HG03097 (cell line): Measurements from ENCODE around the gene CCDC57.
"Not testable (repeated sequence)": the region's sequence is repeated elsewhere in the genome, so short reads cannot be mapped to it uniquely, and the experiment has no call there.

Source experiments
- ATAC-seq: cut with Tn5 transposase; IDR thresholded peaks from one replicate; pipeline ENCODE4 v1.9.1; 2021; ENCODE audit not compliant: unreplicated experiment, low FRiP score

The CCDC57 gene

DNA sequence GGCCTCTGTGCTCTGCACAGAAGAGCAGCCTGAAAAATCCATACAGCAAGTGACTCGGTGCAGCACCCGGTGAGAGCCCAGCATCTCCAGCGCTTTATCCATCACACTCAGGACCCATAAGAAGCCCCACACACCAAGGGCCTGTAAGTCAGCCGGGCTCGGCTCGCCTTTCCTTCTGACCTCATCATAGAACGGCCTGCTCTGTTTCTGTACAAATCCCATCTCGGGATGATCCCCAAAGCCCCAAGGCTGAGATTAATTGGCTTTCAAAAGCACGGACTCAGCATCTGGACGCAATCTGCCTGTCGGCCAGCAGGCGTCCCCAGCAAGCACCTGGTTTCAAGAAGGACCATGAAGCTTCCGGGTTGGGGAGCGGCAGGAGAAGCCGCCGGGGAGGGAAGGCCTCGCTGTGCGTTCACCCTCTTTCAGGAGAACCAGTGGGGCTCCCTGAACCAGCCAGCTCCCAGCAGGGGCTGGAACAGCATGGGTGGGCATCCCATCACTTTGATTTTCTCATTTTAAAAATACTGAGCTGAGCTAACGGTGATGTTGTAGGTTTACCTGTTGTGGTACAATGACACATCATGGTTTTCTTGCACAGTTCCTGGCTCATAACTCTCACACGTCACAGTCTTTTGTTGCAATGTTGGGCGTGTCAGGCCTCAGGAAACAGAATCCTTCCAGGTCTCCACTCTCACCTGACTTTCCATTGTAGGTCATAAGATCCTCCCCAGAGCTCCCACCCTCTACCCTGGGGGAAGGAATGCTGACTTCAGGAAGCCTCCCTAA, 6.7 kb downstream of the CCDC57 start:
- no peak for ATAC-seq

GRCh38 chr17:82204831-82205719, 7.6 kb downstream of the CCDC57 start:
- no peak for ATAC-seq

GRCh38 chr17:82203920-82204319, 8.7 kb downstream of the CCDC57 start:
- no peak for ATAC-seq

- no peak for ATAC-seq
Measured at GRCh38 chr17:82202981-82203380, 9.7 kb downstream of the CCDC57 start.

DNA sequence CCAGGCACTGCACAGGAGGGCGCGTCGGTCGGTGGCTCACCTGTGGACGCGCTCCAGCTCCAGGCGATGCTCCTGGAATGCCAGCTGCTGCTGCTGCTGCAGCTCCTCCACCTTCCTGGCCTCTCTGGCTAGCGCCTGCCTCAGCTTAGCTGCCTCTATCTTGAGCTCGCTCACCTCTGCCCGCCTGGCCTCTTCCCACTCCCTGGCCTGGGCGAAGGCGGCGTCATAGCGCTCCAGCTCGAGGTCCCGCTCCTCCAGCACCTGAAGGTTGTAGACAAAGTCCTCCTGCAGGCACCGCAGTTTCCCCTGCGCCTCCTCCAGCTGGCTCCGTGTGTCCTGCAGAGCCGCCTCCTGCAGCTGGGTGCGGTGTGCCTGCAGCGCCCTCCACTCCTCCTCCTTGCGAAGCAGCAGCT, 11.1 kb downstream of the CCDC57 start:
- ATAC-seq, result no peak

- ATAC-seq, result no peak
Measured at GRCh38 chr17:82200743-82201497, 11.7 kb downstream of the CCDC57 start.

- no peak for ATAC-seq
Measured at GRCh38 chr17:82200135-82200534, 12.5 kb downstream of the CCDC57 start.

- no peak for ATAC-seq
Measured at GRCh38 chr17:82199496-82199895, 13.1 kb downstream of the CCDC57 start.

- no peak for ATAC-seq
Measured at GRCh38 chr17:82198092-82198491, 14.6 kb downstream of the CCDC57 start.

DNA sequence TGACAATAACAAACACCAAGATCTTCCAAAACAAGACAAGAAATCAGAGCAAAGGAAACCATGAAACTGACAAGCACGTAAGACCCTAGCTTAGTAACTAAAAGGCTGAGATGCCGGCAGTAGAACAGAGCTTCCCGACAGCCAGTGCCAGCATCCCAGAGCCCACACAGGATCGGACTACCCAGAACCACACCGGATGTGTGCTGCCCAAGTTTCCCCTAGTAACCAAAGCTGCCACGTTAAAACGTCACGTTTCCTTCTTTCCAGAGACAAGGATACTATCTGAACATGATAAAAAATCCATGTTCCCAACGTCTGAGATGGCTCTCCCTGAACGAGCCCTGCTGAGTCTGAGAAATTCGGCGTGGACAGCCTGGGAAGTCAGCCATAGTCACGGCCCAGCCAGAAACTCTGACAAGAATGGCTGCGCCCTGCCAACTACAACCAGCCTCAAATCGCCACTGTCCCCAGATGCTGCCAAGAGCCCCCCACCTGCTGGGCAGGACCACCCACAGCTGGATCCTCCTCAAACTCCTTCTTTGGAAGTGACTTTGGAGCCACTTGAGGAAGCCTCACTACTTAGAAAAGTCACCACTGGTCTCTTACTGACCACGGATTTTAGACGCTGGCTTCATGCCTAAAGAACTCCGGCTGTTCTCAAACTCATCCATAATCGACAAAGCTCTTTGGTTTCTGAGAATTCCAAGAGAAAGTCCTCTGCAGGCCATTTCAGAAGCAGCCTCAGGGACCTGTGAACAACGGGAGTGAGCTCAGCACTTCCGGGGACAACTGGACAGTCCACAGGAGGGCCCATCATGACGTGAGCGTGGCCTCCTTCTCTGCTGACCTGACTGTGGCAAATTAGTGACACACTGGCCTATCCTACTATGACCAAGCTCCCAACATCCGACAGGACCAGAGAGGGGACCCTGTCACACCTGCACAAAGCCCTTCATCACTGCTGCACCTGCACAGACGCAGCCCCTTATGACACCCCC, 16.7 kb downstream of the CCDC57 start:
- ATAC-seq, result no peak

GRCh38 chr17:82194765-82195164, 17.9 kb downstream of the CCDC57 start:
- ATAC-seq, result no peak

- ATAC-seq, result no peak
Measured at GRCh38 chr17:82193520-82194220, 19.0 kb downstream of the CCDC57 start.

- ATAC-seq, result not testable (repeated sequence)
Measured at GRCh38 chr17:82193050-82193449, 19.6 kb downstream of the CCDC57 start.

GRCh38 chr17:82188001-82188961, 24.4 kb downstream of the CCDC57 start:
- ATAC-seq, result no peak

DNA sequence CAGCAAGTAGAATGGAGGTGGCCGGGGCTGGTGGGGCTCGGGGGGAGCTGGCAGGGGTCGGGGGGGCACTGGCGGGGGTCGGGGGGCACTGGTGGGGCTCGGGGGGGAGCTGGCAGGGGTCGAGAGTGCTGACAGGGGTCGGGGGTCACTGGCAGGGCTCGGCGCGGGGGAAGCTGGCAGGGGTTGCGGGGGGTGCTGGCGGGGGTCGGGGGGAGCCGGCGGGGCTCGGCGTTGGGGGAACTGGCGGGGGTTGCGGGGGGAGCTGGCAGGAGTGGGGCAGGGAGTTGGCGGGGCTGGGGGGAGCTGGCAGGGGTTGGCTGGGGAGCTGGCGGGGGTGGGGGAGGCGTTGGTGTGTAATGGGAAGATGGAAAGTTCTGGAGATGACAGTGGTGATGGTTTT, 25.1 kb downstream of the CCDC57 start:
- ATAC-seq, result no peak

DNA sequence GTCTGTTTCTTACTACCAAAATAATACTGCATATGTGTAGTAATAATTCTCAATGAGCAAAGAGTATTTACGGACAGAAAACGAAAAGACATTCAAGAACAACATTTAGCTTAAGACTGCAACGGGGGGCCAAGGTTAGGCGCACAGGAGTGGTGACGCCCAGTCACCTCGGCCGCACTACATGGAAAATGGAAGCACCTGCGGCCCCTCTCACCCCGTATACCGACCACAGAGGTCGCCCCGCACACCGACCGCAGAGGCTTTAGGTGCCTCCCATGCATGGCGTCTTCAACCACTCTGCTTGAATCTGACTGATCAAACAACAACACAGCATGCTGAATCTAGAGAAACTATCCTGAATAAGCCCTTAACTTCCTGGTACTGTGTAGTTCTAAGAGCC, 26.4 kb downstream of the CCDC57 start:
- no peak for ATAC-seq

GRCh38 chr17:82184761-82185160, 27.9 kb downstream of the CCDC57 start:
- no peak for ATAC-seq
